ACHN (cell line): ENCODE data around the gene DPY19L3.
"Not testable (repeated sequence)": the region's sequence is repeated elsewhere in the genome, so short reads cannot be mapped to it uniquely, and the experiment has no call there.

ENCODE experiments used
- DNase-seq: peaks from one replicate; pipeline ENCODE4 v3.0.0-alpha.2; 2015
- in situ Hi-C: cut with HindIII; loops from 2 replicates; pipeline ENCODE4 v1.10.0; 2017; ENCODE audit warnings: low sequenced_read_pairs, low pct_ligation_motif_present, low pct_unique_long_range_greater_than_20kb

Gene DPY19L3

DNA sequence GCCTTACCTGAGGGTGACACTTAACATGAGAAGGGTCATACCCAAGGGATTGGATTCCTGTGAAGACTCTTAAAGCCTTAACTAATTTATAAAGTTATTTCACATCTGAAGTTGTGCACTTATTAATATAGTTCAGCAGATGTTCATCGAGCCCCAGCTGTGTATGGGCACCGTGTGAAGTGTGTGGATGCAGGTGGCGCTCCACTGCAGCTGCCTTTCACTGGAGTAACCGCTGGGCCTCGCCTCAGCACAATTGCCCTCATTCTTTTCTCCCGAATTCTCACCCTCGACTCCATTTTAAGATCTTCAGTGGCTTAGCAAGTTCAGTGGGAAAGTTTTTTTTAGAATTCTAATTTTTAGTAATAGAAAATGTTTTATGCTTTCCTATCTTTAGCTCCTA, 66.2 kb downstream of the DPY19L3 start:
- no peak for DNase-seq
- in situ Hi-C loops, result no loop called here

DNA sequence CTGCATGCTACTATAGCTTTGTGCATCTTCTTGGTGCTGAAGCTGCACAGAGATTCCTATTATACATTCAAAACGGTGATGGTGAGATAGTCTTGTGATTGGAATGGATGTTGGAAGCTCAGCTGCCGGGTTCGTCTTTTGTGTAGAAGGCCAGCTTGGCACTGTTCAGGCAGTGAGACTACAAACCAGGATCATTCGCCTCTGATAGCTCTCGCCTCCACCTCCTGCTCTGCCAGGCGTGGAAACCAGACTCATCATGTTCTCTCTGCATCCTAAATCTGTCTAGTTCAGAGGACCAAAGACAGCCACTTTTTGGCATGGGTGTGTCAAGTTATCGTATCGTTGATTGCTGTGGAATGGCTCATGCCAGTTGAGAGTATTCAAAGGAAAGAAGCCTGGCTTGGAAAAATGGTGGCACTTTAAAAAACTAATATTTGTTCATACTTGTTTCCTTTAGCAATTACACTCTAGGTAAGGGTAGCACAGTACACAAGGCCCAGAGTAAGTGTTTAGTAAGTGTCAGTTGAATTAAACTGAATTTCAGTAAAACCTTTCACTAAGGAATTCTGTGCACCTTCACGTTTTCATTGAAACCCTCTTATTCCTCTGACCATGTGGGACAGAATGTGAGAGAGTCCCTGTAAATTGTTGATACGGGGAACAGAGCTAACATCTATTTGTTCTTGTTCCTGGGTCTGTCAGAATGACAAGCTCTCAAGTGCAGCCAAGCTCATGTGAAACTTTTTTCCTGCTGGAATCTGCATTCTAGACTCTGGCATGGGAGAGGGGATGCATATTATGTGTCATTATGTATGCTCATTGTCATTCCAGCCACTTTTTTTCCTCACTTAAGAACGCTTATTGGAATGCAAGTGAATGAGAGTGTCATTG, 69.8 kb downstream of the DPY19L3 start:
- in situ Hi-C loops, result no loop called here

DNA sequence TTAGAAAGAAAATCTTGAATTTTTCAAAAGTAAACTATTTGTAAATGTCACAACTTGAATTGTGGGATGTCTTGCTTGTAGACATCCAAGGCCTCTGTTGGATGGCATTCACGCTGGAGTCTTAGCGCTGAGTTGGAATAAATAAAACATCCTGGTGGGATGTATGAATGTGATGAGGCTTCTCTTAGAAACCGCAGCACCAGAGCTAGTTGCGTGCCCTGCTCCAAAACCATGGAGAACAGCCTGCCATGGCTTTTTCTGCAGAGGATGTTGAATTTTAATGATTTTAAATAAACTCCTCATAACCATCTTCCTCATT, 70.4 kb downstream of the DPY19L3 start:
- in situ Hi-C loops, result no loop called here

More for the DNA sequence above, 69.8 kb downstream of the DPY19L3 start:
- no peak for DNase-seq

DNA sequence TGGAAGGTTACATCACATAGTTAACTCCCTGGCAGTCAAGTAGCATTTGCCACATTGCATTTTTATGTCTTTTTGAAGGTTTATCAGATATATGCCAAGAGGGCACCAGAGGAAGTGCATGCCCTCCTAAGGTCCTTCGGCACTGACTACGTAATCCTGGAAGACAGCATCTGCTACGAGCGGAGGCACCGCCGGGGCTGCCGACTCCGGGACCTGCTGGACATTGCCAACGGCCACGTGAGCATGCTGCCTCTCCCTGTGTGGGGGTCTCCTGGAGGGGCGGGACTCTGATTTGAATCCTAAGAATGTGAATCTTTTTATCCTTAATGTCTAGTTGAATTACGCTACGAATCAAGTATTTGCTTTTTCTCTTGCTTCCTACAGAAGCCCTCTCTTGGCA, 74.8 kb downstream of the DPY19L3 start:
- DNase-seq, result no peak

More for the DNA sequence above, 70.4 kb downstream of the DPY19L3 start:
- DNase-seq, result no peak

DNA sequence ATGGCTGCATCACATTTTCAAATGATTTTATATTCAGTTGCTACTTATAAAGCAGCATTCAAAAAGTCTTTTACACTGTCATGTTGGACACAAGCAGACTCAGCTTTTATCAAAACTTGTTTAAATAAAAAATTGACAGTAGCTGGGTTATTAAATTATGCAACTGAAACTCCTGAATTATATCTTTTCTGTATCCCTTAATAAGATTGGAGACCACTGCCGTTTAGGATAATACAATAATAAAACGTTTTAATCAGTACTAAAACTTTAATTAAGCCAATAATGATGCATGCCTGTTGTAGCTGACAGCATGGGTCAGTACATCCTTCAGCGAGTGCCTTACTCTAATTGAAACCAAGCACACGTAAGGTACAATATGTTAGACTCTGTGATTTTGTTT, 78.0 kb downstream of the DPY19L3 start:
- no peak for DNase-seq
- in situ Hi-C loops, result no loop called here

More for the DNA sequence above, 74.8 kb downstream of the DPY19L3 start:
- in situ Hi-C loops, result no loop called here

DNA sequence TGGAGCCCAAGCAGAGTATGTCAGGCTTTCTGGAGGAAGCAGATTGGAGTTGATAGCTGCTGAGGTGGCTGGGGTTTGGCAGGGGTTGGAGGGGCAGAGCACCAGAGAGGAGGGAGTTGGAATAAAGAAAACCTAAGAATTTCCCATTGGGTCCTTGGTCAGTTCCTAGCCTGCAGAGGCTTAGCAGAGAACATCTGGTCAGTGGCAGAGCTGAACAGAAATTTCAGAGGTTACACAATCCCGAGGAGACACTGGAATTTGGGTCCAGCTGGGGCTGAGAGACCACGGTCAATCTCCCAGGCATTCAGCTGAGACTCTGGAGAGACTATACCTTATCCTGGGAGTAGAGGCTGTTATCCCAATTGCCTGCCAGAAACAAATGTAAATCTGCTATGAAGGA, 84.4 kb downstream of the DPY19L3 start:
- in situ Hi-C loops, result no loop called here
- no peak for DNase-seq

GRCh38 chr19:32497391-32497790, 91.8 kb downstream of the DPY19L3 start:
- in situ Hi-C loops, result no loop called here

DNA sequence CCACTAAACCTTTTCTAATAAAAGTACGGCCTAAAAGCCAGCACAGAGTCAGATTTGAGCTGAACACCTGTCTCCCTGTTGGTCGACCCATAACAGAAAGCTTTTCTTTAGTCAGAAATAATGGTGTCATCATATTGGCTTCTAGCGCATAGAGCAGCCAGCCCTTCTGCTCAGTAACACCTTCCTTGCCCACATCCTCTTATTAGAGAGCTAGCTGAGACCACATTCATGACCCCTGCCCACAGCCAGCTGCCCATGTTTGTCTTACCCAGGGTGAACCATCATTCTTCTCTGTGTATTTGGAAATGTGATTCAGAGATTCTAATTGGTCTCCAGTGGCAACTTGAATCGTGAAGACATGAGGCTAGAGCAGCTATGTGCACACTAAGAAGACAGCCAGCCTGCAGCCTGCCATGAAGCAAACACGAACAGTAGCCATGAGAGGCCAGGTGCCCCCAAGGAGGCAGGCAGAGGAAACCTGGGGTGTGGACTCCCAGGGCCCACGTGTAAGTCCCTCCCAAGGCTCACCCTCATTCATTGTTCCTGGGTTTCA, 93.2 kb downstream of the DPY19L3 start:
- no peak for DNase-seq
- in situ Hi-C loops, result no loop called here

More at GRCh38 chr19:32497391-32497790, 91.8 kb downstream of the DPY19L3 start:
- no peak for DNase-seq

DNA sequence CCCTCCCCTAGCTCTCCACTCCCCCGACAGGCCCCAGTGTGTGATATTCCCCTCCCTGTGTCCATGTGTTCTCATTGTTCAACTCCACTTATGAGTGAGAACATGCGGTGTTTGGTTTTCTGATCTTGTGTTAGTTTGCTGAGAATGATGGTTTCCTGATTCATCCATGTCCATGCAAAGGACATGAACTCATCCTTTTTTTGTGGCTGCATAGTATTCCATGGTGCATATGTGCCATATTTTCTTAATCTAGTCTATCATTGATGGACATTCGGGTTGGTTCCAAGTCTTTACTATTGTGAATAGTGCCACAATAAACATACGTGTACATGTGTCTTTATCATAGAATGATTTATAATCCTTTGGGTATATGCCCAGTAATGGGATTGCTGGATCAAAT, 106.9 kb downstream of the DPY19L3 start:
- DNase-seq, in situ Hi-C loops: not testable (repeated sequence)

DNA sequence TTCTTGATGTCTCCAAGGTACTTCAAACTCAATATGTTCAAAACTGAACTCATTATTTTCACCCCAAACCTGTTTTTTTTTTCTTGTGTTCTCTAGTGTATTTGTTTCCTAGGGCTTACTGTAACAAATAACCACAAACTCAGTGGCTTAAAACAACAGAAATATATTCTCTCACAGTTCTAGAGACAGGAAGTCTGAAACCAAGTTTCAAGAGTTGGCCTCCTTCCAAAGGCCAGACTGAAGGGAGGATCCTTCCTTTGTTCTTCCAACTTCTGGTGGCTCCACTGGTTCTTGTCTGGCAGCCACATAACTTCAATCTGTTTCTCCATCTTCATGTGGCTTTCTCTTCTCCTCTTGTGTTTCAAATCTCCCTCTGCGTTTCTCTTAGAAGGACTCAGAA, 113.5 kb downstream of the DPY19L3 start:
- in situ Hi-C loops, result no loop called here
- no peak for DNase-seq

- no peak for DNase-seq
- in situ Hi-C loops, result no loop called here
These were observed 117.4 kb downstream of the DPY19L3 start for GRCh38 chr19:32522967-32523366.

- in situ Hi-C loops, result no loop called here
- DNase-seq, result no peak
These were observed 121.3 kb downstream of the DPY19L3 start for GRCh38 chr19:32526895-32527294.

DNA sequence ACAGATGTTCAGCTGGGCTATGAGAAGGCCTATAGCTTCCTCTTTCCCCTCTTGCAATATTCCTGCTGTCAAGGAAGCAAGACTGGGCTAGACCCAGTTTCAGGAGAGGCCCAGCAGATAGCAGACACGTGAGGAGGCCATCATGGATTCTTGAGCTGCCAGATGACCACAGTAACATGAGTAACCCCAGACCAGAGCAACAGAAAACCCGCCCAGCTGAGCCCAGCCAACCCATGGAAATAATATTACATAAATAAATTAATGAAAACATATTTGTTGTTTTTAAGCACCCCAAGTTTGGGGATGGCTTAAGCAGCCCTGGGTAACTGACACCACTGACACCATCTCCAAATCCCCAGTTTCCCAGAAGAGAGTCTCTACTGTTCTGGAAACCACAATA, 125.2 kb downstream of the DPY19L3 start:
- in situ Hi-C loops, result no loop called here
- DNase-seq, result no peak

DNA sequence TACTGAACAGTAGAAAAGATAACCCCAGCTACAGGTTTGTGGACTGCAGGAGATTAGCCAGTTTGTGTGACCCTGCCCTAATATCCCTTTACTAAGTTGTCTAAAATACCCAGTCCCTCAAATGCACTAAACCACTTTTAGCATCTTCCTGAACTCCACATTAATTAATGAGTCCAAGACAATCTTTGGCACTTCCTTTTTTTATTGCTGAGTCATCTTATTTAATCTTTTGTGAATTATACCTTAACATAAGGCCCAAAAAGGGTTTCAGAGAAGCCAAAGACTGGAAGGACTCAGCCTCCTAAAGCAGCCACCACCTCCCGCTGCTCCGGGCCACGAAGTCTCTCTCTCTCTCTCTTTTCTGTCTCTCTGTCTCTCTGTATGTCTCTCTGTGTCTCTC, 126.7 kb downstream of the DPY19L3 start:
- no peak for DNase-seq

More for the DNA sequence above, 126.7 kb downstream of the DPY19L3 start:
- in situ Hi-C loops, result no loop called here
